ENCODE measurements around the gene CFDP1.

CFDP1 gene

DNA sequence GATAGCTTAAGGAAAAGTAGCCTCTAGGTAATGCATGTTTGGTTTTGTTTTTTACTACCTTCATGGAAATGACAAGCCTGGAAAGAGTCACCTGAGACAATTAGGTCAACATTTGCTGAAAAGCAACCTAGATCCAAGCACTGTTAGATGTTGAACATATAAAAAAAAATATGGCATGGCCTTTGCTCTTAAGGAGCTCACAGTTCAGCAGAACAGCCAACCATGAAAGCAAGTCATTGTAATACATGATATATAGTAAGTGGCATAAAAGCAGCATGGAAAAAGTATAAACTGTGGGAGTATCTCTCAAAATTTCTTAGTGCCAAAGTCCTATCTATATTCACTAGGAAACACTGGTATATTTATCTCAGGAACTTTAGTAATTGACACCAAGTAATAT lies 31.6 kb downstream of the CFDP1 start:
- Histone ChIP-seq H3K9me3 (ENCODE audit: control insufficient read depth, insufficient read depth, low read depth, low read length) (no peaks in the 10 kb centered on the region), H3K4me1 (ENCODE audit: control insufficient read depth, insufficient read depth, low read length) (no peaks in the 10 kb centered on the region), H3K4me3 (ENCODE audit: low read depth, low read length) (no peak overlapping the region), H3K27ac (ENCODE audit: extremely low read depth, low read depth, low read length) (no peak overlapping the region), H3K36me3 (ENCODE audit: control insufficient read depth in 2 of 2, insufficient read depth in 1 of 2, low read length in 2 of 2) (peaks cover 5 to 20% of the 10 kb centered on the region in 2 experiments; a peak in 2 of 3 replicates)
- no peak for TF ChIP-seq SP2 (tag by site-specific recombination; IDR thresholded peaks at IDR 0.05)
- TF ChIP-seq, protein P1, sequence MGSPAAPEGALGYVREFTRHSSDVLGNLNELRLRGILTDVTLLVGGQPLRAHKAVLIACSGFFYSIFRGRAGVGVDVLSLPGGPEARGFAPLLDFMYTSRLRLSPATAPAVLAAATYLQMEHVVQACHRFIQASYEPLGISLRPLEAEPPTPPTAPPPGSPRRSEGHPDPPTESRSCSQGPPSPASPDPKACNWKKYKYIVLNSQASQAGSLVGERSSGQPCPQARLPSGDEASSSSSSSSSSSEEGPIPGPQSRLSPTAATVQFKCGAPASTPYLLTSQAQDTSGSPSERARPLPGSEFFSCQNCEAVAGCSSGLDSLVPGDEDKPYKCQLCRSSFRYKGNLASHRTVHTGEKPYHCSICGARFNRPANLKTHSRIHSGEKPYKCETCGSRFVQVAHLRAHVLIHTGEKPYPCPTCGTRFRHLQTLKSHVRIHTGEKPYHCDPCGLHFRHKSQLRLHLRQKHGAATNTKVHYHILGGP (tag by site-specific recombination; IDR thresholded peaks at IDR 0.05) = no peak
- TF ChIP-seq, protein P2, sequence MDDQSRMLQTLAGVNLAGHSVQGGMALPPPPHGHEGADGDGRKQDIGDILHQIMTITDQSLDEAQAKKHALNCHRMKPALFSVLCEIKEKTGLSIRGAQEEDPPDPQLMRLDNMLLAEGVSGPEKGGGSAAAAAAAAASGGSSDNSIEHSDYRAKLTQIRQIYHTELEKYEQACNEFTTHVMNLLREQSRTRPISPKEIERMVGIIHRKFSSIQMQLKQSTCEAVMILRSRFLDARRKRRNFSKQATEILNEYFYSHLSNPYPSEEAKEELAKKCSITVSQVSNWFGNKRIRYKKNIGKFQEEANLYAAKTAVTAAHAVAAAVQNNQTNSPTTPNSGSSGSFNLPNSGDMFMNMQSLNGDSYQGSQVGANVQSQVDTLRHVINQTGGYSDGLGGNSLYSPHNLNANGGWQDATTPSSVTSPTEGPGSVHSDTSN (CRISPR knock-in tag; IDR thresholded peaks at IDR 0.05) = no peak
- no peak for TF ChIP-seq ZNF707 (tag by site-specific recombination; IDR thresholded peaks at IDR 0.05)
- no peak for TF ChIP-seq ZNF394 (tag by site-specific recombination; IDR thresholded peaks at IDR 0.05; ENCODE audit: borderline replicate concordance)
- POLR2A ChIA-PET = interaction anchor here (0.6 kb wide), 1 partner anchor 391 kb away, joined by 4 read pairs; no protein-coding TSS in a partner anchor
- CTCF ChIA-PET = interaction anchor here (0.6 to 2.0 kb wide), 11 partner anchors 9 to 347 kb away, joined by 3 to 23 read pairs (median 6); no protein-coding TSS in a partner anchor

DNA sequence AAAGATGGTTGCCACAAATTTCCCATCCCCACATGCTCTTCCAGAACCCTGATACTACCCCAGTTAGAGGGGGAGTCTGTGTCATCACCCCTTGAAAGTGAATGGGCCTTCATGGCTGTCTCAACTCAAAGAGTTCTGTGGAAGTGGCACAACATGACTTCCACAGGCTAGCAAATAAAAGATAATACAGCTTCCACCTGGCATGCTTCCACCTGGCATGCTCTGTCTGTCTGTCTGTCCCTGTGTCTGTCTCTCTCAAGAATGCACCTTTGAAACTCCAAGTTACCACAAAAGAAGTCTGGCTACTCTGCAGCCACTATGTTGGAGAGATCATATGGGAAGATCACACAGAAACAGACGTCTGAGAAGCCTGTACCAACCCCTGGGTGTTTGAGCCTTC lies 35.0 kb downstream of the CFDP1 start:
- ChIA-PET CTCF (interaction anchor here (0.9 to 1.6 kb wide), 3 partner anchors 67 to 199 kb away, joined by 3 to 5 read pairs (median 3); no protein-coding TSS in a partner anchor), POLR2A (no interaction called here)
- H3K27ac ChIP-seq (ENCODE audit: extremely low read depth, low read depth, low read length) = no peak overlapping the region
- H3K4me3 ChIP-seq (ENCODE audit: low read depth, low read length) = no peak overlapping the region
- no peaks in the 10 kb centered on the region for H3K4me1 ChIP-seq (ENCODE audit: control insufficient read depth, insufficient read depth, low read length)
- TF ChIP-seq, protein P3, sequence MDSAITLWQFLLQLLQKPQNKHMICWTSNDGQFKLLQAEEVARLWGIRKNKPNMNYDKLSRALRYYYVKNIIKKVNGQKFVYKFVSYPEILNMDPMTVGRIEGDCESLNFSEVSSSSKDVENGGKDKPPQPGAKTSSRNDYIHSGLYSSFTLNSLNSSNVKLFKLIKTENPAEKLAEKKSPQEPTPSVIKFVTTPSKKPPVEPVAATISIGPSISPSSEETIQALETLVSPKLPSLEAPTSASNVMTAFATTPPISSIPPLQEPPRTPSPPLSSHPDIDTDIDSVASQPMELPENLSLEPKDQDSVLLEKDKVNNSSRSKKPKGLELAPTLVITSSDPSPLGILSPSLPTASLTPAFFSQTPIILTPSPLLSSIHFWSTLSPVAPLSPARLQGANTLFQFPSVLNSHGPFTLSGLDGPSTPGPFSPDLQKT (IDR thresholded peaks at IDR 0.05; ENCODE audit: borderline replicate concordance, low read depth, low read length) = no peak
- TF ChIP-seq, protein P4, sequence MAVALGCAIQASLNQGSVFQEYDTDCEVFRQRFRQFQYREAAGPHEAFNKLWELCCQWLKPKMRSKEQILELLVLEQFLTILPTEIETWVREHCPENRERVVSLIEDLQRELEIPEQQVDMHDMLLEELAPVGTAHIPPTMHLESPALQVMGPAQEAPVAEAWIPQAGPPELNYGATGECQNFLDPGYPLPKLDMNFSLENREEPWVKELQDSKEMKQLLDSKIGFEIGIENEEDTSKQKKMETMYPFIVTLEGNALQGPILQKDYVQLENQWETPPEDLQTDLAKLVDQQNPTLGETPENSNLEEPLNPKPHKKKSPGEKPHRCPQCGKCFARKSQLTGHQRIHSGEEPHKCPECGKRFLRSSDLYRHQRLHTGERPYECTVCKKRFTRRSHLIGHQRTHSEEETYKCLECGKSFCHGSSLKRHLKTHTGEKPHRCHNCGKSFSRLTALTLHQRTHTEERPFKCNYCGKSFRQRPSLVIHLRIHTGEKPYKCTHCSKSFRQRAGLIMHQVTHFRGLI (tag by site-specific recombination; IDR thresholded peaks at IDR 0.05) = no peak
- TF ChIP-seq KLF10 (tag by site-specific recombination; IDR thresholded peaks at IDR 0.05) = no peak
- TF ChIP-seq ZNF24 (tag by site-specific recombination; IDR thresholded peaks at IDR 0.05) = no peak
- H3K36me3 ChIP-seq (ENCODE audit: control insufficient read depth in 2 of 2, insufficient read depth in 1 of 2, low read length in 2 of 2) = peaks cover 0 to 27% of the 10 kb centered on the region in 2 experiments; a peak in 2 of 3 replicates
- no peaks in the 10 kb centered on the region for H3K9me3 ChIP-seq (ENCODE audit: control insufficient read depth, insufficient read depth, low read depth, low read length)

DNA sequence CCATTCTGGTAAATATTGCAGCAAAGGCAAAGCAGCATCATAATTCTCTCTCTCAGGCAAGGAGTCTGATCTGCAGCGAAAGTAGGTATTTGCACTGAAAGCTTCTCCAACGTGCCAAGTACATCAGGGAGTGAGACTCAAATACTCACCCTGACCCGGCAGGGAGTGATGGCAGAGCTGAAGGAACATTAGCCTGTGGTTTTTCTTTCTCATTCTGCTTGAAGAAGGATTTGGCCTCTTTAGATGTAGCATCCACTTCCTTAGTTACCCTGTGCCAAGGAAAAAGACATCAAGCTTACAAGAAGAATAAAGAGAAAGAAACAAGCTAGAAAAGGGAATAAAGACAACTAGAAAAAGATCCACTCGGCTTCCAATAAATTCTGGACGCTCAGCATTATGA lies 38.4 kb downstream of the CFDP1 start:
- Histone ChIP-seq H3K27ac (ENCODE audit: extremely low read depth, low read depth, low read length) (no peak overlapping the region), H3K4me3 (ENCODE audit: low read depth, low read length) (no peak overlapping the region), H3K4me1 (ENCODE audit: control insufficient read depth, insufficient read depth, low read length) (no peaks in the 10 kb centered on the region), H3K36me3 (ENCODE audit: control insufficient read depth in 2 of 2, insufficient read depth in 1 of 2, low read length in 2 of 2) (peaks cover 8 to 46% of the 10 kb centered on the region in 2 experiments), H3K9me3 (ENCODE audit: control insufficient read depth, insufficient read depth, low read depth, low read length) (no peaks in the 10 kb centered on the region)
- ChIA-PET POLR2A (no interaction called here), CTCF (interaction anchor here (1.0 to 1.7 kb wide), 5 partner anchors 8 to 196 kb away, joined by 3 to 10 read pairs (median 3); no protein-coding TSS in a partner anchor)
- TF ChIP-seq ZNF248 (tag by site-specific recombination; IDR thresholded peaks at IDR 0.05) = no peak
- TF ChIP-seq ZNF184 (tag by site-specific recombination; IDR thresholded peaks at IDR 0.05) = no peak
- TF ChIP-seq, protein P5, sequence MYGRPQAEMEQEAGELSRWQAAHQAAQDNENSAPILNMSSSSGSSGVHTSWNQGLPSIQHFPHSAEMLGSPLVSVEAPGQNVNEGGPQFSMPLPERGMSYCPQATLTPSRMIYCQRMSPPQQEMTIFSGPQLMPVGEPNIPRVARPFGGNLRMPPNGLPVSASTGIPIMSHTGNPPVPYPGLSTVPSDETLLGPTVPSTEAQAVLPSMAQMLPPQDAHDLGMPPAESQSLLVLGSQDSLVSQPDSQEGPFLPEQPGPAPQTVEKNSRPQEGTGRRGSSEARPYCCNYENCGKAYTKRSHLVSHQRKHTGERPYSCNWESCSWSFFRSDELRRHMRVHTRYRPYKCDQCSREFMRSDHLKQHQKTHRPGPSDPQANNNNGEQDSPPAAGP (tag by site-specific recombination; IDR thresholded peaks at IDR 0.05) = no peak
- TF ChIP-seq ZNF624 (tag by site-specific recombination; IDR thresholded peaks at IDR 0.05) = no peak
- TF ChIP-seq, protein P6, sequence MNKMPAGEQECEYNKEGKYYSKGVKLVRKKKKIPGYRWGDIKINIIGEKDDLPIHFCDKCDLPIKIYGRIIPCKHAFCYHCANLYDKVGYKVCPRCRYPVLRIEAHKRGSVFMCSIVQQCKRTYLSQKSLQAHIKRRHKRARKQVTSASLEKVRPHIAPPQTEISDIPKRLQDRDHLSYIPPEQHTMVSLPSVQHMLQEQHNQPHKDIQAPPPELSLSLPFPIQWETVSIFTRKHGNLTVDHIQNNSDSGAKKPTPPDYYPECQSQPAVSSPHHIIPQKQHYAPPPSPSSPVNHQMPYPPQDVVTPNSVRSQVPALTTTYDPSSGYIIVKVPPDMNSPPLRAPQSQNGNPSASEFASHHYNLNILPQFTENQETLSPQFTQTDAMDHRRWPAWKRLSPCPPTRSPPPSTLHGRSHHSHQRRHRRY (tag by site-specific recombination; IDR thresholded peaks at IDR 0.05) = no peak
- TF ChIP-seq, protein P7, sequence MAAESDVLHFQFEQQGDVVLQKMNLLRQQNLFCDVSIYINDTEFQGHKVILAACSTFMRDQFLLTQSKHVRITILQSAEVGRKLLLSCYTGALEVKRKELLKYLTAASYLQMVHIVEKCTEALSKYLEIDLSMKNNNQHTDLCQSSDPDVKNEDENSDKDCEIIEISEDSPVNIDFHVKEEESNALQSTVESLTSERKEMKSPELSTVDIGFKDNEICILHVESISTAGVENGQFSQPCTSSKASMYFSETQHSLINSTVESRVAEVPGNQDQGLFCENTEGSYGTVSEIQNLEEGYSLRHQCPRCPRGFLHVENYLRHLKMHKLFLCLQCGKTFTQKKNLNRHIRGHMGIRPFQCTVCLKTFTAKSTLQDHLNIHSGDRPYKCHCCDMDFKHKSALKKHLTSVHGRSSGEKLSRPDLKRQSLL (tag by site-specific recombination; IDR thresholded peaks at IDR 0.05) = no peak
- no peak for TF ChIP-seq GLI4 (tag by site-specific recombination; IDR thresholded peaks at IDR 0.05)
